ENCODE measurements around the gene ULBP1. TPM values are rescaled to one million over a fixed set of nuclear protein-coding genes. Genes with fewer than 3 reads are reported as not detected.
"Not testable (repeated sequence)": the region's sequence is repeated elsewhere in the genome, so short reads cannot be mapped to it uniquely, and the experiment has no call there.

Gene ULBP1
- total RNA-seq, 4 donors from 2014 or later, result 0.33 to 0.46 TPM; not detected in 2

GRCh38 chr6:149969635-149970034 is 5.9 kb downstream of the ULBP1 start:
- Histone ChIP-seq H3K27me3 (peaks cover 8% of the 10 kb centered on the region), H3K27ac (no peak overlapping the region), H3K4me3 (replicated peaks in 1 of 3) (no peak overlapping the region), H3K9me3 (no peaks in the 10 kb centered on the region), H3K4me1 (peaks cover 4 to 8% of the 10 kb centered on the region in 2 donors), H3K36me3 (no peaks in the 10 kb centered on the region)
- WGBS, 2 donors, result 77 to 88% methylated on average over 2 of the region's 2 CpGs
- intact Hi-C loops (cut with DNase I), result no loop called here
- no peak for DNase-seq
- TF ChIP-seq POLR2A (IDR thresholded peaks at IDR 0.05) (no peak), CTCF (IDR thresholded peaks at IDR 0.05) (no peak)

GRCh38 chr6:149974394-149974793 is 10.7 kb downstream of the ULBP1 start:
- intact Hi-C loops (cut with DNase I); H3K27ac ChIP-seq; H3K9me3 ChIP-seq; H3K36me3 ChIP-seq; H3K4me1 ChIP-seq; DNase-seq; H3K4me3 ChIP-seq (replicated peaks in 1 of 3); H3K27me3 ChIP-seq: not testable (repeated sequence)
- 59 to 73% methylated on average over 6 of the region's 6 CpGs for WGBS, 2 donors

GRCh38 chr6:149974825-149975224 is 11.1 kb downstream of the ULBP1 start:
- no peak for TF ChIP-seq POLR2A (IDR thresholded peaks at IDR 0.05)
- no peak for TF ChIP-seq CTCF (IDR thresholded peaks at IDR 0.05)
- WGBS, 2 donors, result 49 to 56% methylated on average over 3 of the region's 3 CpGs
- Histone ChIP-seq H3K27me3 (no peaks in the 10 kb centered on the region), H3K4me1 (no peaks in the 10 kb centered on the region), H3K27ac (no peak overlapping the region), H3K4me3 (replicated peaks in 1 of 3) (no peak overlapping the region), H3K9me3 (no peaks in the 10 kb centered on the region), H3K36me3 (no peaks in the 10 kb centered on the region)
- intact Hi-C loops (cut with DNase I), result no loop called here
- no peak for DNase-seq

DNA sequence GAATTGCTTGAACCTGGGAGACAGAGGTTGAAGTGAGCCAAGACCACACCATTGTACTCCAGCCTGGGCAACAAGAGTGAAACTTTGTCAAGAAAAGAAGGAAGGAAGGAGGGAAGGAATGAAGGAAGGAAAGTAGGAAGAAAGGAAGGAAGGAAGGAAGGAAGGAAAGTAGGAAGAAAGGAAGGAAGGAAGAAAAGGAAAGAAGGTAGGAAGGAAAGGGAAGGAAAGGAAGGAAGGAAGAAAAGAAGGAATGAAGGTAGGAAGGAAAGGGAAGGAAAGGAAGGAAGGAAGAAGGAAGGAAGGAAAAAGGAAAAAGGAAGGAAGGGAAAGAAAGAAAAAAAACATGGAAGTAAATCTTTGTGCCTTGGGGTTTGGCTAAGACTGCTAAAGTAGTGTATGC is 11.7 kb downstream of the ULBP1 start:
- Histone ChIP-seq H3K36me3 (no peaks in the 10 kb centered on the region), H3K27ac (no peak overlapping the region), H3K4me1 (no peaks in the 10 kb centered on the region), H3K27me3 (no peaks in the 10 kb centered on the region), H3K9me3 (no peaks in the 10 kb centered on the region), H3K4me3 (replicated peaks in 1 of 3) (no peak overlapping the region)
- DNase-seq, result no peak
- intact Hi-C loops (cut with DNase I), result no loop called here
- TF ChIP-seq POLR2A (IDR thresholded peaks at IDR 0.05), result no peak
- no peak for TF ChIP-seq CTCF (IDR thresholded peaks at IDR 0.05)

DNA sequence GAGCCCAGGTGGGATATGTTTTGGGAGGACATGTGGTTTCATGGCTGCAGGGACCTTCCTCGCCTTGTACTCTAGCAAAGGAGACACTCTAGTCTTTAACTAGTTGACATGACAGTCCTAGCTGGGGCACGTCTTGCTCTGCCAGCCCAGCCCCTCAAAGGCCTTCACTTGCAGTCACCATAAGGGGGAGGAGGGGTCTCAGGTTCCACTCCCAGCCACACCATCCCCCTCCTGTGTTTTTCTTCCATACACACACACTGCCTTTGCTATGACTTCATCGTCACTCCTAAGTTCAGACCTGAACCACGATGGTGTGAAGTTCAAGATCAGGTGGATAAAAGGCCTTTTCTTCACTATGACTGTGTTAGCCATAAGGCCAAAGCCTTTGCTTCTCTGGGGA is 13.5 kb downstream of the ULBP1 start:
- Histone ChIP-seq H3K36me3 (no peaks in the 10 kb centered on the region), H3K27ac (no peak overlapping the region), H3K27me3 (no peaks in the 10 kb centered on the region), H3K4me3 (replicated peaks in 1 of 3) (no peak overlapping the region), H3K9me3 (no peaks in the 10 kb centered on the region), H3K4me1 (no peaks in the 10 kb centered on the region)
- no peak for DNase-seq
- TF ChIP-seq CTCF (IDR thresholded peaks at IDR 0.05), result no peak
- no peak for TF ChIP-seq POLR2A (IDR thresholded peaks at IDR 0.05)
- intact Hi-C loops (cut with DNase I), result no loop called here
- WGBS, 2 donors, result 84 to 93% methylated on average over 4 of the region's 4 CpGs

DNA sequence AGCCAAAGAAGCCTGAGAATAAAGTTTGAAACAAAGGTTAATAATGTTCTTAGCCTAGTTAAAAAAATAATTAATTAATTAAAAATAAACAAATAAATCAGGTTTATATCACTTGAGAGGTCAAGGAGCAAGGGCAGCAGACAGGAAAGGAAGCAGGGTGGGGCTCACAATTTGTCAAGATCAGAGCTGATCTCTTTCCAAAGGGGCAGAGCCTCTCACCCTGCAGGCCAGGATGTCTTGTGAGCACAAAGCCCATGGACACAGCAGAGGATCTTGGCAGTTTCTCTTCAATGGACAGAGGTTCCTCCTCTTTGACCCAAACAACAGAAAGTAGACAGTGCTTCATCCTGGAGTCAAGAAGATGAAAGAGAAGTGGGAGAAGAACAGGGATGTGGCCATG is 14.9 kb downstream of the ULBP1 start:
- H3K36me3 ChIP-seq, result no peaks in the 10 kb centered on the region
- H3K27me3 ChIP-seq, result no peaks in the 10 kb centered on the region
- H3K4me1 ChIP-seq, result no peaks in the 10 kb centered on the region
- no peak overlapping the region for H3K27ac ChIP-seq
- TF ChIP-seq POLR2A (IDR thresholded peaks at IDR 0.05), result no peak
- no peak for TF ChIP-seq CTCF (IDR thresholded peaks at IDR 0.05)
- DNase-seq, result no peak
- H3K4me3 ChIP-seq (replicated peaks in 1 of 3), result no peak overlapping the region
- H3K9me3 ChIP-seq, result no peaks in the 10 kb centered on the region
- intact Hi-C loops (cut with DNase I), result no loop called here

Measured in thyroid gland (tissue), 4 donors.